Activated CD8-positive, alpha-beta T cell treated with anti-CD3 and anti-CD28 coated beads for 36 hours (primary cell): ENCODE results near the gene ABCC8. TPM values are rescaled to one million over a fixed set of nuclear protein-coding genes. Genes with fewer than 3 reads are reported as not detected.

Experiments
- ATAC-seq: fragments of 200-7000 bp; cut with Tn5 transposase; one replicate; pipeline ENCODE4 v1.10.0; 2021; ENCODE audit warnings: mild to moderate bottlenecking, moderate library complexity
- CTCF ChIA-PET: fragments of 350-600 bp; sonication (Branson Sonifier 250); formaldehyde crosslinking; loops from one replicate; lab custom pipeline; 2021; ENCODE audit warnings: antibody characterized with exemption; lab: Charles Lee
- POLR2A ChIA-PET: fragments of 350-600 bp; sonication (Branson Sonifier 250); formaldehyde crosslinking; loops from one replicate; lab custom pipeline; 2021; ENCODE audit warnings: antibody characterized with exemption; lab: Charles Lee
- DNase-seq: peaks from one replicate; pipeline ENCODE4 v3.0.0-alpha.2; 2020
- H3K27ac Mint-ChIP-seq: one replicate; pipeline ENCODE4 v1.8.0; 2021; ENCODE audit warnings: mild to moderate bottlenecking, mixed read lengths
- H3K27me3 Mint-ChIP-seq: one replicate; pipeline ENCODE4 v1.8.0; 2021; ENCODE audit warnings: mixed read lengths
- H3K36me3 Mint-ChIP-seq: one replicate; pipeline ENCODE4 v1.8.0; 2021; ENCODE audit warnings: low read depth, mixed read lengths
- H3K4me1 Mint-ChIP-seq: one replicate; pipeline ENCODE4 v1.8.0; 2021; ENCODE audit warnings: low read depth, mixed read lengths
- H3K4me3 Mint-ChIP-seq: one replicate; pipeline ENCODE4 v1.8.0; 2021; ENCODE audit warnings: mild to moderate bottlenecking, moderate library complexity, mixed read lengths
- H3K9me3 Mint-ChIP-seq: one replicate; pipeline ENCODE4 v1.8.0; 2021; ENCODE audit warnings: mixed read lengths
- CTCF ChIP-seq: fragments of 200-600 bp; IDR thresholded peaks from one replicate; pipeline ENCODE4 v1.8.0; 2022; ENCODE audit warnings: antibody characterized with exemption, mild to moderate bottlenecking
- intact Hi-C: fragments of 100-400 bp; cut with micrococcal nuclease; formaldehyde crosslinking; loops from one replicate; pipeline ENCODE4 v1.10.0; 2022
- total RNA-seq, 2 experiments: library from RNA; stranded (reverse); gene quantifications; one replicate each; pipeline ENCODE4 v1.2.3, GENCODE V29; 2021

The ABCC8 gene
- total RNA-seq, 2 experiments from 2014 or later: not detected

GRCh38 chr11:17407575-17407974, 69.1 kb downstream of the ABCC8 start:
- CTCF ChIA-PET: interaction anchor here (0.9 kb wide), 1 partner anchor 12 kb away, joined by 4 read pairs; no protein-coding TSS in a partner anchor
- no peaks in the 10 kb centered on the region for H3K36me3 Mint-ChIP-seq
- DNase-seq: no peak
- H3K4me1 Mint-ChIP-seq: no peaks in the 10 kb centered on the region
- ATAC-seq: no peak
- no peak for TF ChIP-seq CTCF
- no peaks in the 10 kb centered on the region for H3K27me3 Mint-ChIP-seq
- POLR2A ChIA-PET: no interaction called here
- no peaks in the 10 kb centered on the region for H3K9me3 Mint-ChIP-seq
- H3K4me3 Mint-ChIP-seq: no peak overlapping the region
- H3K27ac Mint-ChIP-seq: no peak overlapping the region
- intact Hi-C loops: no loop called here

- H3K27ac Mint-ChIP-seq: no peak overlapping the region
- DNase-seq (no peak), ATAC-seq (no peak)
- intact Hi-C loops: no loop called here
- no peaks in the 10 kb centered on the region for H3K4me1 Mint-ChIP-seq
- H3K9me3 Mint-ChIP-seq: no peaks in the 10 kb centered on the region
- CTCF ChIA-PET: interaction anchor here (1.4 to 1.5 kb wide), 2 partner anchors 22 to 121 kb away, joined by 3 read pairs; no protein-coding TSS in a partner anchor
- H3K36me3 Mint-ChIP-seq: no peaks in the 10 kb centered on the region
- no peak overlapping the region for H3K4me3 Mint-ChIP-seq
- POLR2A ChIA-PET: no interaction called here
- H3K27me3 Mint-ChIP-seq: no peaks in the 10 kb centered on the region
- no peak for TF ChIP-seq CTCF
These were observed 69.9 kb downstream of the ABCC8 start for GRCh38 chr11:17406818-17407149.

GRCh38 chr11:17406082-17406817, 70.4 kb downstream of the ABCC8 start:
- H3K27ac Mint-ChIP-seq: no peak overlapping the region
- TF ChIP-seq CTCF: no peak
- POLR2A ChIA-PET: no interaction called here
- intact Hi-C loops: no loop called here
- CTCF ChIA-PET: interaction anchor here (1.4 to 1.5 kb wide), 2 partner anchors 21 to 121 kb away, joined by 3 read pairs; no protein-coding TSS in a partner anchor
- no peaks in the 10 kb centered on the region for H3K36me3 Mint-ChIP-seq
- H3K9me3 Mint-ChIP-seq: no peaks in the 10 kb centered on the region
- ATAC-seq (no peak), DNase-seq (no peak)
- no peaks in the 10 kb centered on the region for H3K4me1 Mint-ChIP-seq
- no peak overlapping the region for H3K4me3 Mint-ChIP-seq
- no peaks in the 10 kb centered on the region for H3K27me3 Mint-ChIP-seq

GRCh38 chr11:17405232-17406005, 71.2 kb downstream of the ABCC8 start:
- Mint-ChIP-seq H3K4me1 (no peaks in the 10 kb centered on the region), H3K27ac (no peak overlapping the region), H3K36me3 (no peaks in the 10 kb centered on the region), H3K9me3 (no peaks in the 10 kb centered on the region), H3K4me3 (no peak overlapping the region), H3K27me3 (no peaks in the 10 kb centered on the region)
- TF ChIP-seq CTCF: no peak
- intact Hi-C loops: no loop called here
- ChIA-PET CTCF (interaction anchor here (1.4 to 1.5 kb wide), 2 partner anchors 21 to 122 kb away, joined by 3 read pairs; no protein-coding TSS in a partner anchor), POLR2A (no interaction called here)
- no peak for ATAC-seq
- no peak for DNase-seq
